22Rv1 (cell line): Measurements from ENCODE around the gene GGA2.

Source experiments
- H3K27ac ChIP-seq: fragments of 450-650 bp; 2 replicates; pipeline ENCODE4 v1.5.1; 2017
- CTCF ChIP-seq: fragments of 450-650 bp; IDR thresholded peaks from 2 replicates; pipeline ENCODE4 v1.5.1; 2017; ENCODE audit warnings: mild to moderate bottlenecking
- ZFX ChIP-seq: fragments of 450-650 bp; IDR thresholded peaks from 2 replicates; pipeline ENCODE4 v1.6.1; 2017; ENCODE audit warnings: antibody characterized with exemption, borderline replicate concordance

The GGA2 gene

GRCh38 chr16:23414731-23415130 lies 95.6 kb downstream of the GGA2 start:
- no peak for TF ChIP-seq CTCF
- TF ChIP-seq ZFX = no peak
- H3K27ac ChIP-seq = no peak overlapping the region
